HepG2 (cell line): ENCODE results near the gene RAB1B. TPM values are rescaled to one million over a fixed set of nuclear protein-coding genes. Genes with fewer than 3 reads are reported as not detected.

ENCODE experiments used
- BRD4 ChIP-seq: sonication (generic); formaldehyde crosslinking; IDR thresholded peaks from 2 replicates; pipeline ENCODE4 v1.4.0; 2020; ENCODE audit warnings: missing genetic modification reagents
- IRF2 ChIP-seq: IDR thresholded peaks from 2 replicates; pipeline ENCODE4 v1.6.1; 2018; ENCODE audit warnings: missing genetic modification reagents, missing compliant biosample characterization
- MAF1 ChIP-seq: sonication (generic); formaldehyde crosslinking; IDR thresholded peaks from 2 replicates; pipeline ENCODE4 v1.5.0; 2020; ENCODE audit warnings: missing genetic modification reagents, borderline replicate concordance
- NONO ChIP-seq, 2 experiments: fragments of 450-650 bp in 1 of 2; sonication (generic) in 1 of 2; formaldehyde crosslinking in 1 of 2; IDR thresholded peaks in 1 of 2; conservative IDR thresholded peaks in 1 of 2; 2 replicates each; pipeline versions ENCODE4 v1.6.1 to v1.8.0; 2017 to 2022; ENCODE audit warnings: mild to moderate bottlenecking in 1 of 2, missing genetic modification reagents in 1 of 2, moderate library complexity in 1 of 2
- PREB ChIP-seq: sonication (generic); formaldehyde crosslinking; IDR thresholded peaks from 2 replicates; pipeline ENCODE4 v1.4.0; 2020; ENCODE audit warnings: missing genetic modification reagents
- RFX5 ChIP-seq: IDR thresholded peaks from 2 replicates; pipeline ENCODE4 v1.6.1; 2011; ENCODE audit warnings: low read depth, low read length, improper control_type of control experiment
- SETDB1 ChIP-seq: sonication (generic); formaldehyde crosslinking; IDR thresholded peaks from 2 replicates; pipeline ENCODE4 v1.5.1; 2020; ENCODE audit warnings: missing genetic modification reagents, mild to moderate bottlenecking, borderline replicate concordance
- SMAD9 ChIP-seq: sonication (generic); formaldehyde crosslinking; IDR thresholded peaks from 2 replicates; pipeline ENCODE4 v1.5.1; 2020; ENCODE audit warnings: mild to moderate bottlenecking, missing genetic modification reagents
- THAP11 ChIP-seq: IDR thresholded peaks from 2 replicates; pipeline ENCODE4 v1.6.1; 2016; ENCODE audit warnings: missing biosample characterization, missing genetic modification reagents
- ZFP91 ChIP-seq: sonication (generic); formaldehyde crosslinking; IDR thresholded peaks from 2 replicates; pipeline ENCODE4 v1.9.0; 2022; ENCODE audit warnings: missing genetic modification reagents, mild to moderate bottlenecking, borderline replicate concordance
- ZNF33A ChIP-seq: sonication (generic); formaldehyde crosslinking; IDR thresholded peaks from 2 replicates; pipeline ENCODE4 v1.5.1; 2020; ENCODE audit warnings: missing genetic modification reagents, mild to moderate bottlenecking, moderate library complexity, borderline replicate concordance
- ZNF496 ChIP-seq: sonication (generic); formaldehyde crosslinking; IDR thresholded peaks from 2 replicates; pipeline ENCODE4 v1.8.1; 2023; ENCODE audit warnings: mild to moderate bottlenecking, moderate library complexity, missing genetic modification reagents; ENCODE audit not compliant: insufficient replicate concordance
- ZNF567 ChIP-seq: sonication (generic); formaldehyde crosslinking; IDR thresholded peaks from 2 replicates; pipeline ENCODE4 v1.8.1; 2023; ENCODE audit warnings: mild to moderate bottlenecking, missing genetic modification reagents, borderline replicate concordance
- ZNF619 ChIP-seq: sonication (generic); formaldehyde crosslinking; IDR thresholded peaks from 2 replicates; pipeline ENCODE4 v1.4.0; 2020; ENCODE audit warnings: mild to moderate bottlenecking, missing genetic modification reagents
- ZNF75D ChIP-seq: sonication (generic); formaldehyde crosslinking; IDR thresholded peaks from 2 replicates; pipeline ENCODE4 v1.8.1; 2023; ENCODE audit warnings: missing genetic modification reagents, mild to moderate bottlenecking, borderline replicate concordance
- ZNF781 ChIP-seq: sonication (generic); formaldehyde crosslinking; IDR thresholded peaks from 2 replicates; pipeline ENCODE4 v1.5.1; 2020; ENCODE audit warnings: borderline replicate concordance, mild to moderate bottlenecking, missing genetic modification reagents; ENCODE audit errors: not compliant biosample characterization
- ZNF841 ChIP-seq: sonication (generic); formaldehyde crosslinking; IDR thresholded peaks from 2 replicates; pipeline ENCODE4 v1.8.1; 2023; ENCODE audit warnings: missing genetic modification reagents, borderline replicate concordance
- polyA plus RNA-seq, 8 experiments: library from polyadenylated mRNA; depleted of rRNA in 3 of 8; stranded (reverse) in 7 of 8; unstranded in 1 of 8; fragments of >200 nt; fragmentation: Illumina TruSeq in 4 of 8; extraction: Trizol in 4 of 8; gene quantifications; 2 replicates each; pipeline versions ENCODE4 v1.2.1 to v1.2.3, GENCODE V29; 2011 to 2016; ENCODE audit warnings: low read depth in 4 of 8, missing spikeins in 1 of 8, mixed read lengths in 1 of 8; ENCODE audit not compliant: insufficient read depth in 1 of 8
- total RNA-seq, 5 experiments: library from RNA; depleted of rRNA; stranded (reverse); fragments of >200 nt; fragmentation: Illumina TruSeq; extraction: Trizol; gene quantifications; 2 replicates each; pipeline ENCODE4 v1.2.3, GENCODE V29; 2016; ENCODE audit warnings: low read depth in 1 of 5
- TF ChIP-seq, protein P1 (sequence below): sonication (generic); formaldehyde crosslinking; IDR thresholded peaks from 2 replicates; pipeline ENCODE4 v1.5.0; 2020; ENCODE audit warnings: mild to moderate bottlenecking, missing genetic modification reagents, borderline replicate concordance
- TF ChIP-seq, protein P2 (sequence below): sonication (generic); formaldehyde crosslinking; IDR thresholded peaks from 2 replicates; pipeline ENCODE4 v1.4.0; 2020; ENCODE audit warnings: missing genetic modification reagents, borderline replicate concordance

The RAB1B gene
- total and polyA plus RNA-seq, 2 of the 13 experiments (the other 11 are each of a cell fraction or from before 2014, with no cell fraction given): 77.9 to 87.9 TPM

GRCh38 chr11:66268244-66268951 is at the start of gene RAB1B (continued):
- TF ChIP-seq IRF2 (CRISPR knock-in tag) (peak; percentile 90), ZNF619 (CRISPR knock-in tag) (no peak), ZNF75D (CRISPR knock-in tag) (no peak), NONO (IDR thresholded peaks at IDR 0.05) (no peak), NONO (CRISPR knock-in tag; conservative IDR thresholded peaks at IDR 0.05) (no peak; the same call in 1 of the 2 replicates), ZNF841 (CRISPR knock-in tag) (no peak), ZNF781 (CRISPR knock-in tag) (no peak), ZFP91 (CRISPR knock-in tag) (no peak; the same call in 1 of the 2 replicates), ZNF496 (CRISPR knock-in tag) (no peak), ZNF567 (no peak), SETDB1 (CRISPR knock-in tag) (no peak), THAP11 (CRISPR knock-in tag) (peak; percentile 97), PREB (no peak), SMAD9 (no peak; the same call in 1 of the 2 replicates), BRD4 (CRISPR knock-in tag) (no peak), MAF1 (no peak), ZNF33A (CRISPR knock-in tag) (no peak), RFX5 (no peak)
- TF ChIP-seq, protein P1, sequence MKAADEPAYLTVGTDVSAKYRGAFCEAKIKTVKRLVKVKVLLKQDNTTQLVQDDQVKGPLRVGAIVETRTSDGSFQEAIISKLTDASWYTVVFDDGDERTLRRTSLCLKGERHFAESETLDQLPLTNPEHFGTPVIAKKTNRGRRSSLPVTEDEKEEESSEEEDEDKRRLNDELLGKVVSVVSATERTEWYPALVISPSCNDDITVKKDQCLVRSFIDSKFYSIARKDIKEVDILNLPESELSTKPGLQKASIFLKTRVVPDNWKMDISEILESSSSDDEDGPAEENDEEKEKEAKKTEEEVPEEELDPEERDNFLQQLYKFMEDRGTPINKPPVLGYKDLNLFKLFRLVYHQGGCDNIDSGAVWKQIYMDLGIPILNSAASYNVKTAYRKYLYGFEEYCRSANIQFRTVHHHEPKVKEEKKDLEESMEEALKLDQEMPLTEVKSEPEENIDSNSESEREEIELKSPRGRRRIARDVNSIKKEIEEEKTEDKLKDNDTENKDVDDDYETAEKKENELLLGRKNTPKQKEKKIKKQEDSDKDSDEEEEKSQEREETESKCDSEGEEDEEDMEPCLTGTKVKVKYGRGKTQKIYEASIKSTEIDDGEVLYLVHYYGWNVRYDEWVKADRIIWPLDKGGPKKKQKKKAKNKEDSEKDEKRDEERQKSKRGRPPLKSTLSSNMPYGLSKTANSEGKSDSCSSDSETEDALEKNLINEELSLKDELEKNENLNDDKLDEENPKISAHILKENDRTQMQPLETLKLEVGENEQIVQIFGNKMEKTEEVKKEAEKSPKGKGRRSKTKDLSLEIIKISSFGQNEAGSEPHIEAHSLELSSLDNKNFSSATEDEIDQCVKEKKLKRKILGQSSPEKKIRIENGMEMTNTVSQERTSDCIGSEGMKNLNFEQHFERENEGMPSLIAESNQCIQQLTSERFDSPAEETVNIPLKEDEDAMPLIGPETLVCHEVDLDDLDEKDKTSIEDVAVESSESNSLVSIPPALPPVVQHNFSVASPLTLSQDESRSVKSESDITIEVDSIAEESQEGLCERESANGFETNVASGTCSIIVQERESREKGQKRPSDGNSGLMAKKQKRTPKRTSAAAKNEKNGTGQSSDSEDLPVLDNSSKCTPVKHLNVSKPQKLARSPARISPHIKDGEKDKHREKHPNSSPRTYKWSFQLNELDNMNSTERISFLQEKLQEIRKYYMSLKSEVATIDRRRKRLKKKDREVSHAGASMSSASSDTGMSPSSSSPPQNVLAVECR (CRISPR knock-in tag): no peak
- TF ChIP-seq, protein P2, sequence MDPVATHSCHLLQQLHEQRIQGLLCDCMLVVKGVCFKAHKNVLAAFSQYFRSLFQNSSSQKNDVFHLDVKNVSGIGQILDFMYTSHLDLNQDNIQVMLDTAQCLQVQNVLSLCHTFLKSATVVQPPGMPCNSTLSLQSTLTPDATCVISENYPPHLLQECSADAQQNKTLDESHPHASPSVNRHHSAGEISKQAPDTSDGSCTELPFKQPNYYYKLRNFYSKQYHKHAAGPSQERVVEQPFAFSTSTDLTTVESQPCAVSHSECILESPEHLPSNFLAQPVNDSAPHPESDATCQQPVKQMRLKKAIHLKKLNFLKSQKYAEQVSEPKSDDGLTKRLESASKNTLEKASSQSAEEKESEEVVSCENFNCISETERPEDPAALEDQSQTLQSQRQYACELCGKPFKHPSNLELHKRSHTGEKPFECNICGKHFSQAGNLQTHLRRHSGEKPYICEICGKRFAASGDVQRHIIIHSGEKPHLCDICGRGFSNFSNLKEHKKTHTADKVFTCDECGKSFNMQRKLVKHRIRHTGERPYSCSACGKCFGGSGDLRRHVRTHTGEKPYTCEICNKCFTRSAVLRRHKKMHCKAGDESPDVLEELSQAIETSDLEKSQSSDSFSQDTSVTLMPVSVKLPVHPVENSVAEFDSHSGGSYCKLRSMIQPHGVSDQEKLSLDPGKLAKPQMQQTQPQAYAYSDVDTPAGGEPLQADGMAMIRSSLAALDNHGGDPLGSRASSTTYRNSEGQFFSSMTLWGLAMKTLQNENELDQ (CRISPR knock-in tag): no peak
